Measurements from ENCODE around the gene MRPS35.
A peak's percentile ranks its signal among the peaks of the same experiment; 100 is the strongest.

The MRPS35 gene

GRCh38 chr12:27772328-27773049 is 61.9 kb downstream of the MRPS35 start:
- DNase-seq (ENCODE audit: low read depth) = no peak

- DNase-seq (ENCODE audit: low read depth) = no peak
Observed at GRCh38 chr12:27777141-27777540, 66.5 kb downstream of the MRPS35 start.

- no peak for DNase-seq (ENCODE audit: low read depth)
Observed at GRCh38 chr12:27778206-27778605, 67.6 kb downstream of the MRPS35 start.

DNA sequence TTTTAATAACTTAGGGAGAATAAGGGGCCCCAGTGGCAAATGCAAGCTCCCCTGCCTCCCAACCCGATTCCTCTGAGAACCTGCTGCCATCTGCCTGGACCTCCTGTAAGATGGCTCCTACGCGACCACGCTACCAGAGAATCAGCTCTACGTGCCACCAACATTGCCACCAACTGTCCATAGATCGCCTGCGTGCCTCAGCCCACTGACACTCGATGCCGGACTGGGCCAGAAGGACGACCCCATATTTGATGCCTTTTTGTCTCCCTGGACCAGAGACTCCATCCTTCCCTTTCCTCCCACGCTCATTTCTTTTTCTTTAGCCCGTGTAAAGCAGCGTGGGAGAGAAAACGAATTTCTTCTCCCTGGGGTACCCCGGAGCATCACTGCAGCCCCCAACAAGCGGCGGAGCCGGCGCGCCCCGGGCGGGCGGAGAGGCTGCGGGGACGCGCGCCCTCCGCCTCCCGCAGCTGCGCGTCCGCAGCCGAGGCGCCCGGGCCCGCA is 68.8 kb downstream of the MRPS35 start:
- DNase-seq (ENCODE audit: low read depth) = no peak

- DNase-seq (ENCODE audit: low read depth) = peak; percentile 29
Observed at GRCh38 chr12:27779920-27780611, 69.4 kb downstream of the MRPS35 start, which contains the start of the genes KLHL42 and MANSC4. KLHL42 (plus strand) TSS chr12:27780233; CDS start chr12:27780331, 98 bp downstream. MANSC4 (minus strand) TSS chr12:27780236; CDS start chr12:27771276, 8,960 bp downstream.

DNA sequence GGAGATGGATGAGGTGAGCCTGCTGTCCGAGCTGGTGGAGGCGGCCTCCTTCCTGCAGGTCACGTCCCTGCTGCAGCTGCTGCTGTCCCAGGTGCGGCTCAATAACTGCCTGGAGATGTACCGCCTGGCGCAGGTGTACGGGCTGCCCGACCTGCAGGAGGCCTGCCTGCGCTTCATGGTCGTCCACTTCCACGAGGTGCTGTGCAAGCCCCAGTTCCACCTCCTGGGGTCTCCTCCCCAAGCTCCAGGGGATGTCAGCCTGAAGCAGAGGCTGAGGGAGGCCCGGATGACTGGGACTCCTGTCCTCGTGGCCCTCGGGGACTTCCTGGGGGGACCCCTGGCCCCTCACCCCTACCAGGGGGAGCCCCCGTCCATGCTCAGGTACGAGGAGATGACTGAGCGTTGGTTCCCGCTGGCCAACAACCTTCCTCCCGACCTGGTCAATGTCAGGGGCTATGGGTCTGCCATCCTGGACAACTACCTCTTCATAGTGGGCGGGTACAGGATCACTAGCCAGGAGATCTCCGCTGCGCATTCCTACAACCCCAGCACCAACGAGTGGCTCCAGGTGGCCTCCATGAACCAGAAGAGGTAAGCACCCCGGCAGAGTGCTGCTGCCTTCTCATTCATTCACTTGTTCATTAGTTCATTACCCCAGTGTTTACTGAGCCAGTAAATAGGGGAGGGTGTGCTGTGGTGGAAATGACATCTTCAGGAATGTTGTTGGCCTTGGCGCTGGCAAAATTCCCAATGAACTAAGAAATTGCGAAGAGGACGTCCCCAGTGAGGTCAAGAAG is 70.2 kb downstream of the MRPS35 start:
- DNase-seq (ENCODE audit: low read depth) = peak; percentile 3

DNA sequence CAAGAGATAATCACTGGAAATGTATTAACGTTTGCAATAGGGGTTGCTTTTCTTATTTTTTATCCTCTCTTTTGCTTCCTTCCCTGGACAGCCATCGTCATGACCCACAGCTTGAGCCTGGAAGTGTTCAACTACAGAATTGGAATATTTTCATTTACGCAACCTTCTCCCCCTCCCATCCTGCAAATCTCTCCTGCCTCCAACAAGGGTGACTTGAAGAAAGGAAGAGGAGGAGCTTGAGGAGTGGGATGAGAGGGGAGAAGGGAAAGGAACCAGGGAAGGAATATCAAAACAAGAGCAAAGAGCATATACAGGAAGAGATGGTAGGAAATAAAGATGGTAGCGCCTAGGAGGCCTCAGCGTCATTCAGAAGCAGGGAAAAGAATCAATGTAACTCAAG is 71.0 kb downstream of the MRPS35 start:
- no peak for DNase-seq (ENCODE audit: low read depth)

DNA sequence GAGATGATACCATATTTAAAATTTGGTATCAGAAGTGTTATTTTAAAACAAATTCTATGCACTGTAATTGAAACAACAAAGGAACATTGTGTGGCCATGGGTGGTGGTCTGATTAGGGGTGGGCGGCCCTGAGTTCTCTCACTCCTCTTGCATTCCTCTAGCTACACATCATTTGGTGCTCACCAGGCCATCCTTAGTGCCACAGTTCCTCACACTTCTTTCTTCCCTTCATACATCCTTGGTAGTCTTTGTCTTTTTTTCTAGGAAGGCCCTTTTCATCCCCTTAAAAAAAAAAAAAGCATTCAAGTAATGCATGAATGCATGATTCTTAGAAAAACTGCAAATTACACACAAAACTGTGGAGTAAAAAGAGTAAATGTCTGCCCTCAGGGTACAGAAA is 71.8 kb downstream of the MRPS35 start:
- no peak for DNase-seq (ENCODE audit: low read depth)

GRCh38 chr12:27785882-27786570 is 75.4 kb downstream of the MRPS35 start:
- DNase-seq (ENCODE audit: low read depth) = no peak

DNA sequence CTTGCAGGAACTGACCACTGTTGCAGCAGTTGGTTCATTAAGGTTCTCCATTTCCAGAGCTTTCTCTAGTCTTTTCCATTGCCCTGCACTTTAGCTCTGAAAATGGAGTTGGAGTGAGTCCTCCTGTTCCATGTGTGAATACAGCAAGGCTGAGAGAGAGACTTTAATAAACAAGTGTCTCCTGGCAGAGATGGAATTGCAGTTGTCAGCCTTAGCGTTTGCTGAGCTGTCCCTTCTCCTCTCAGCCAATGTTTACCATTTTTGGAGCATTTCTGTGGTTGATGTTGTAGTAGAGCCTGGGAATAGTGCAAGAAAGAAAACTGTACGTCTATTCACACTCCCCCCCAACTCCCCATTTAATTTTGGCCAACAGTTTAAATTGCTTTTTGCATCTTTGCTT is 76.9 kb downstream of the MRPS35 start:
- no peak for DNase-seq (ENCODE audit: low read depth)

- DNase-seq (ENCODE audit: low read depth) = no peak
Observed at GRCh38 chr12:27790179-27790578, 79.5 kb downstream of the MRPS35 start.

DNA sequence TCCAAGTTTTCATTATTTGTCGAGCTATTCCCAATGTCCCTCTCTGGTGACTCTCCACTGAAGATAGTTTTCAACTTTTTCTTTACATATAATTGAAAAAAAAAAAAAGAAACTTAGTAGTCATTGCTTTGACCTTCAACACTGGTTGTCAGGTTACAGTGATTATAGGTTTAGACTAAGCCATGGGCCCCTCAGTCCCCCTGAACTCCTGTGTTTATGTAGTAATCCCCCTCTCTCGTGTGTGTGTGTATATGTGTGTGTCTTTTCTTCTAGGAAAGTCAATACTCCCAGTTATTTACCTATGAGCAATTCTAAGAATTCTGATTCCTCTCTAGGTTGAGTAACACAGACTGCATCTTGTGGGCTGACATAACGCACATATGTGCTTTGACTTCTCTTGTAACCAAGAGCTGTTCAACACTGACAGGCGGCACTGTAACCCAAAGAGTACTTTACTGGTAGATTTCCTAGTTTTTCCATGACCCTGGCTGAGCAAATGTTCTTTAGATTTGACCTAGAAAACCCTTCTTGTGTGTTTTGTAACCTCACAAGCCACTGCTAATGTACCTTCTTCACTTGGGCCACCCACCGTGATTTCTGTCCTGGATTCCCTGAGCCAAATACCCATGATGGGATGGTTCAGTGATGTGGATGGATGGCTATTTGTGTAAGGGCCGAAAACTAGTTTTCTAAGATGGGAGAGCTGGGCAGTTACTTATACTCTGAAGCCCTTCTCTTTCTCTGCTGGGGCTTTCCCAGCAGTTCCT is 84.4 kb downstream of the MRPS35 start:
- no peak for DNase-seq (ENCODE audit: low read depth)

GRCh38 chr12:27796128-27796527 is 85.5 kb downstream of the MRPS35 start:
- DNase-seq (ENCODE audit: low read depth) = no peak

DNA sequence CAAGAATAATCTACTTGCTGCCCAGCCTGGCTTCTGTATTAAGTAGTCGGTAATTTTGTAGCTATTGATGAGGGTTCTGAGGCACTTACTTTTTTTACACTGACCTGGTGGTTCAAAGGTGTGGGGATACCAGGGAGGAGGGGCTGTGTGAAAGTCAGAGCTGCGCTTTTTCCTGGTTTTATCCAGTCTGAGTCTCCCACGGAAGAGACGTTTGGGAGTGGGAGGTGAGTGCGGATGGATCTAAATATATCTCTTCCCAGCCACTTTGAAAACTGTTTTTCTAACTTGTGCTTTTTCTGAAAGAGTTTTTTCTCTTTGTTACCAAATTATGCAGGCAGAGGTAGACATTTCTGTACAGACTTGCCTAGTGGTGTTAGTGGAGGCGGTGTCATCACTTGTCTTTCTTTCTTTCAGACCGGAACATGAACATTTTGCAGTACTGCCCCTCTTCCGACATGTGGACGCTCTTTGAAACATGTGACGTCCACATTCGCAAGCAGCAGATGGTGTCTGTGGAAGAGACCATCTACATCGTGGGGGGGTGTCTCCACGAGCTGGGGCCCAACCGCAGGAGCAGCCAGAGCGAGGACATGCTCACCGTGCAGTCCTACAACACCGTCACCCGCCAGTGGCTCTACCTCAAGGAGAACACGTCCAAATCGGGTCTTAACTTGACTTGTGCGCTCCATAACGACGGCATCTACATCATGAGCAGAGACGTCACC is 86.8 kb downstream of the MRPS35 start:
- DNase-seq (ENCODE audit: low read depth) = no peak

- no peak for DNase-seq (ENCODE audit: low read depth)
Observed at GRCh38 chr12:27800819-27801218, 90.2 kb downstream of the MRPS35 start.

DNA sequence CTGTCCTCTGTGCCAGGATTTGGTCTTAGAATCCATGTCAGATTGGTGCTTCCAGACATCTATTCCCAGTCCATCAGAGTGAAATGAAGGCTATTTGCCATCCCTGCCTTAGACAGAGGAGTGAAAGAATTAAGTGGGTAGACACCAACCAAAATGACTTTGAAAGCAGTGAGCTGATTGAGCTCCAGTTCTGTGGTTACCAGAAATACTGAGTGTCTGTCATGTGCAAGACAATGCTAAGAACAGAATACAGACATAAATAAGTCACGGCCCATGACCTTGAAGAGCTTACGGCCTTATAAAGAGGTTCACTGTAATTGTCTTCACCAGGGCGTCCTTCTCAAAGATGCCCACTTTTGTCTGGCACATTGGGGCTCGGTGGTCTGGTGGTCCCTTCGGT is 91.0 kb downstream of the MRPS35 start:
- DNase-seq (ENCODE audit: low read depth) = no peak

GRCh38 chr12:27802511-27802910 is 91.9 kb downstream of the MRPS35 start:
- no peak for DNase-seq (ENCODE audit: low read depth)

GRCh38 chr12:27802936-27803335 is 92.3 kb downstream of the MRPS35 start:
- DNase-seq (ENCODE audit: low read depth) = no peak

GRCh38 chr12:27805238-27805637 is 94.6 kb downstream of the MRPS35 start:
- no peak for DNase-seq (ENCODE audit: low read depth)
